HT1080 (cell line): ENCODE results near the gene RANBP17. TPM values are rescaled to one million over a fixed set of nuclear protein-coding genes. Genes with fewer than 3 reads are reported as not detected.

Source experiments
- DNase-seq: peaks from one replicate; pipeline ENCODE4 v3.0.0-alpha.2; 2015; ENCODE audit warnings: low read depth
- total RNA-seq: library from RNA; depleted of rRNA; stranded (reverse); fragments of >200 nt; shearing (Covaris generic); gene quantifications from 2 replicates; pipeline ENCODE4 v1.2.3, GENCODE V29; 2014

Gene RANBP17
- total RNA-seq, 1 experiment from 2014 or later: 8.4 TPM

GRCh38 chr5:171314728-171315385, 453.0 kb downstream of the RANBP17 start:
- no peak for DNase-seq

GRCh38 chr5:171315386-171315891, 453.6 kb downstream of the RANBP17 start:
- no peak for DNase-seq

DNA sequence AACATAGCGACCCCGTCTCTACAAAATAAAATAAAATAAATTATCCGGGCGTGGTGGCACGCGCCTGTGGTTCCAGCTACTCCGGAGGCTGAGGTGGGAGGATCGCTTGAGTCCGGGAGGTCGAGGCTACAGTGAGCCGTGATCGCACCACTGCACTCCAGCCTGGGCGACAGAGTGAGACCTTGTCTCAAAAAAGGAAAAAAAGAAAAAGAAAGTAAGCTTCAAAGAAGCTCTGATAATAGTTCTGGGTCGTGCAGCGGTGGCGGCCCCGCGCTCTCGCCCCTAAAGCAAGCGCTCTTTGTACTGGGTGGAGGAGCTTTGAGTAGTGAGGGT, 454.1 kb downstream of the RANBP17 start:
- no peak for DNase-seq

DNA sequence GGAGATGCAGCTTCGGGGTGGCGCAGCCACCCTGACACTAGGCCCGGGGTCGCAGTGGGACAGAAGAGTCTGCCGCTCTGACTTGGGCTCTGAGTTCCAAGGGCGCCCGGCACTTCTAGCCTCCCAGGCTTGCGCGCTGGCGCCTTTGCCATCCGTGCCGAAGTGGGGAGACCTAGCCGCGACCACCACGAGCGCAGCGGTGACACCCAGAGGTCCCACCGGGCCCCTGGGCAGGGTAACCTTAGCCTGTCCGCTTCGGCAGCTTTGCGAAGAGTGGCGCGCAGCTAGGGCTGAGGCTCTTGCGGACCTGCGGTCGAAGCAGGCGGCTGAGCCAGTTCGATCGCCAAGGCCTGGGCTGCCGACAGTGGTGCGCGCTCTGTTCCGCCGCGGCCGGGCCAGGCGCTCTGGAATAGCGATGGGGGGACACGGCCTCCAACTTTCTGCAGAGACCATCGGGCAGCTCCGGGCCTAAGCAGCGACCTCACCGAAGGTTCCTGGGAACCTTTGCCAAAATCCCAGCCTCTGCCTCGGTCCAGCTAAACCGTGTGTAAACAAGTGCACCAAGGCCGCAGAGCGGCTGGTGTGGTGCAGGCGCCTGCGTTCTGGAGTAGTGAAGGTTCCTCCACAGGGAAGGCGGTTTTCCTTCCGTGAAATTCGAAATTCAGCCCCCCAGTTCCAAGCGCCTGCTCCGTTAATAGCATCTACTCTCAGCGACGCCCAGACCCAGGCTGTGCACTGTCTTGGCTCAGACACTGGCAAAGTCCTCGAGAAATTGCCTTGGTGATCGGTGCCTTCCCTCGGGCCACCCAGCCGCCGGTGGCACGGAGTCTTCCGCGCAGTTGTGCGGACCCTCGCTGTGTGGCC, 454.7 kb downstream of the RANBP17 start:
- DNase-seq: no peak

GRCh38 chr5:171317230-171317629, 455.4 kb downstream of the RANBP17 start:
- DNase-seq: no peak

DNA sequence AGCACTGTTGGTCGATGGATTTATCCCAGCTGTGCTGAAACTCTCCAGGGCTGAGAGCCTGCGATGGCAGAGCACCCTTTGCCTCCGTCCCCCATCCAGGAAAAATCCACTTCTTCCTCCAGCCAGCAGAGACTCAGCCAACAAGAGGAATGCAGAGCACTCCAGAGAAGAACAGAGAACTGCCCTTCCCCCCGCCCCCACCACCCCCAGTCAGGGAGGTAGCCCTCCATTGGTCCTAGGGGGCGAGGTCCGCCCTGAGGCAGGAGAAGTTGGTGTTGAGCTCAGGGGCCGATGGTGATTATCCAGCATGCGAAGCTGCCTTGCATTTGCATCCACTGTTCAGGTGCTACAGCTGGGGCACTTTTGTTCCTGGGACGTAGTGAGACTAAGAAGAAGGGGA, 456.2 kb downstream of the RANBP17 start:
- no peak for DNase-seq

- no peak for DNase-seq
Measured at GRCh38 chr5:171321447-171321846, 459.6 kb downstream of the RANBP17 start.

DNA sequence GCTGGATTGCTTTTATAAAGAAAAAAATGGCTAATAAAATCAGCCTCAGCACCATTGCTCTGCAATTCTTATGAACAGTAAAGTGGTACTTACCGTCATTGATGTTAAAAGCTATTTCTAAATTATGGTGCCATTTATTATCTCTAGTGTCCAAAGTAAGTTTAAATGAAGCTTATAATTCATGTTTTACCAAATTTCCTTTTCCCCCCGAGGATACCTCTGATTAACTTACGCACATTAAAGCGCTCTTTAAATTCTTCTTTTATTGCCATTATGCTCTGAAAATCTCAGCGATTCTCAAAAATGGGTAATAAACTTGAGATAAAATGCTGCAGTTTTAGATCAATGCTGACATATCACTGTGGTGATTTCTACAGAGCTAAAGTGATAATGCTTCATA, 460.7 kb downstream of the RANBP17 start:
- no peak for DNase-seq

- no peak for DNase-seq
Measured at GRCh38 chr5:171323007-171323406, 461.2 kb downstream of the RANBP17 start.

GRCh38 chr5:171323806-171324632, 462.2 kb downstream of the RANBP17 start:
- DNase-seq: no peak

GRCh38 chr5:171330021-171330420, 468.2 kb downstream of the RANBP17 start:
- no peak for DNase-seq

DNA sequence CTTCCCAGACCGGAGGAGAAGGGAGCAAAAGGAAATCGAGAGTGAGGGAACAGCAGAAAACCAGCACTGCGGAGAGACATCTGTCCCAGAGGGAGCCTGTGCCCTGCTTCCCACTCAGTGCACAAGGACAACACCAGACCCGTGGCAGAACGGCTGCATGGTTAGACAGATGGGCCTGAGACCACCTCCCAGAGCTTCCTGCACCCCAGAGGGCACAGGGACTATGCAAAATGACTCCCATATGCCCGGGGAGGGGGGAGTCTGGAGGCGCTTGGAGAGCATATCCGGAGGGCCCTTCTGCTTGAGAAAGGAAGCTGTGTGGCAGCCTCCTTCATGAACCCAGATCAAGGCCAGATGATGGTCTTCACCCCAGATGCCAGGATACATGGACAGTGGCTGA, 473.8 kb downstream of the RANBP17 start:
- DNase-seq: no peak

DNA sequence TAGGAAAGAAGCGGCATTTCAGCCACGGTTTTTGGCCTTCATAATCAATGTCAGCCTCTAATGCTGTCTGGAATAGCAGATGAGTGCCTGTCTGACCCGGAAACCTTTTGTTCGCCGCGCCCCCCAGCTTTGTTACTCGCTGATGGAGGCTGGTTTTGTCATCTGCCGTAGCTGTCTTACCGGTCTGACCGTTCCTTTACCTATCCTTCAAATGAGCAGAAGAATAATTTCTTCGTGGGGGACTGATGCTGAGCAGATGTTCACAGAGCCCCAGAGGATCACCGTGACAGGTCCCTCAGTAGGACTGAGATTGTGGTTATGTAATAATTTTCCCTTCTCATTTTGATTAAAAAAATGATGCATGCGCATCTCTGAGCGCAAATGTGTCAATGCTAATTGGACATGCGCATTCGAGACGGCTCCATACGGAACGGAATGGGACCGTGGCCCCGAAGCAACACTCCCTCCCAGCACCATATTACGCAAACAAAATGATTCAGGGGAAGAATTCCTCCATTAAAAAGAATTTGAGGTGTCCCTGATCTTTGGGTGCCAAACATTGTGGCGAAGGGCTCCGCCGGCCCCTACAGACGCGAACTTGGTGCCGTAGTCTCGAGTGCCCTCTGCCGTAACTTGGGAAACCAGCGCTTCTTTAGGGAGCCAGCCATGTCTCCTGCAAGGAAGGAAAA, 474.8 kb downstream of the RANBP17 start:
- DNase-seq: peak; percentile 47

DNA sequence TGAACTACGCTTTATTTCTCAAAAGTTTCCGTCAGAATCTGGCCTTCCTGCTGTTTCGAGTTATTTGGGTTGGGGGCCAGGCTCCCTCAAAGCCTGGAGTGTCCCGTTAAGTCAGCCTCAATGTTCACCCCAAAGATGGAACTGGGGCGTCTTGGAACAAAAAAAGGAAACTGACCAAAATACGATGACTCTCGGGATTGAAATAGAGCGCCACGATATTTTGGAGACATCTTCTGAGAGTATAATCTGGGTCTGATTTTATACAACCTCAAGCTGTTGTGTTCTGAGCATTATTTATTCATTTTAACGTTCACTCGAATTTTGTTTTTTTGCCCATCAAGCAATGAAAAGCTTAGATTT, 475.4 kb downstream of the RANBP17 start:
- DNase-seq: no peak

- DNase-seq: no peak
Measured at GRCh38 chr5:171340042-171340441, 478.2 kb downstream of the RANBP17 start.

GRCh38 chr5:171340491-171340890, 478.7 kb downstream of the RANBP17 start:
- DNase-seq: no peak

- peak; percentile 60 for DNase-seq
Measured at GRCh38 chr5:171342362-171343111, 480.7 kb downstream of the RANBP17 start.

GRCh38 chr5:171344936-171345608, 483.3 kb downstream of the RANBP17 start:
- no peak for DNase-seq
